GM18861 (cell line): Measurements from ENCODE around the gene OTOP2.
"Not testable (repeated sequence)": the region's sequence is repeated elsewhere in the genome, so short reads cannot be mapped to it uniquely, and the experiment has no call there.

Experiments used
- ATAC-seq: cut with Tn5 transposase; IDR thresholded peaks from one replicate; pipeline ENCODE4 v1.9.1; 2021; ENCODE audit not compliant: unreplicated experiment

OTOP2 gene

GRCh38 chr17:74971069-74971841 is 47.2 kb downstream of the OTOP2 start:
- ATAC-seq: no peak

DNA sequence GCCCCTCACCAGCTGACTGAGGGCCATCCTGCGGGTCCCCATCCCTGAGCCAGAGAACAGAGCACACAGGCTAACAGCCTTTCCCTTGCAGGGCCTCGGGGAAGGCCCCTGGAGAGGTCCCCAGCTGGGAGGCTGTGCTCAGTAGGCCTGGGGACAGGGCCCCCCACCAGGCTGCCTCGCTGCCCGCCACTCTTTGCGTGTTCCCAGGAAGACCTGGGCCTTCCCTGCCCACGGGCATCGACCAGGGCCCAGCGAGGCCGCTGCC is 47.7 kb downstream of the OTOP2 start:
- ATAC-seq: no peak

GRCh38 chr17:74972107-74972972 is 48.3 kb downstream of the OTOP2 start, which contains the start of gene HID1:
Gene HID1 (minus strand): TSS chr17:74972759. CDS start chr17:74972656, 103 bp downstream.
- no peak for ATAC-seq

DNA sequence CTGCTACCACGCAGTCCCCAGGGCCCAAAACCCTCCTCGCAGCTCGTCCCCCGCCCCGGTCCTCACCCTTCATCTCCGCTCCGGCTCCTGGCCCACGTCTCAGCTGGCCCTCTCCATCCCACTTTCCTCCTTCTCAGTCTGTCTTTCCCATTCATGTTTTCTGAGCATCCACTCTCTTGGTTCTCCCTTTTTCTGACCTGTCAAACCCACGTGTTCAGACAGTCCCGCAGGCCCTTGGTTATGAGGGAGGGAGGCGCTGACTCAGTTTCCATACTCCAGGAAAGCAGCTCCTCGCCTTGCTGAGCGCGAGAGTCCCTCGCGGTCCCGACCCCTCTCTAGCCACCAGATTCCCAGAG is 48.9 kb downstream of the OTOP2 start:
- no peak for ATAC-seq

- no peak for ATAC-seq
Observed at GRCh38 chr17:74975943-74976342, 51.9 kb downstream of the OTOP2 start.

GRCh38 chr17:74977802-74978201 is 53.7 kb downstream of the OTOP2 start:
- no peak for ATAC-seq

- ATAC-seq: no peak
Observed at GRCh38 chr17:74978240-74978639, 54.2 kb downstream of the OTOP2 start.

GRCh38 chr17:74979408-74980146 is 55.5 kb downstream of the OTOP2 start:
- ATAC-seq: no peak

GRCh38 chr17:74981318-74981978 is 57.4 kb downstream of the OTOP2 start:
- ATAC-seq: no peak

- ATAC-seq: no peak
Observed at GRCh38 chr17:74981979-74982662, 58.0 kb downstream of the OTOP2 start.

- ATAC-seq: not testable (repeated sequence)
Observed at GRCh38 chr17:74982663-74983313, 58.7 kb downstream of the OTOP2 start.
